ENCODE data around the gene EPN2.

DNA sequence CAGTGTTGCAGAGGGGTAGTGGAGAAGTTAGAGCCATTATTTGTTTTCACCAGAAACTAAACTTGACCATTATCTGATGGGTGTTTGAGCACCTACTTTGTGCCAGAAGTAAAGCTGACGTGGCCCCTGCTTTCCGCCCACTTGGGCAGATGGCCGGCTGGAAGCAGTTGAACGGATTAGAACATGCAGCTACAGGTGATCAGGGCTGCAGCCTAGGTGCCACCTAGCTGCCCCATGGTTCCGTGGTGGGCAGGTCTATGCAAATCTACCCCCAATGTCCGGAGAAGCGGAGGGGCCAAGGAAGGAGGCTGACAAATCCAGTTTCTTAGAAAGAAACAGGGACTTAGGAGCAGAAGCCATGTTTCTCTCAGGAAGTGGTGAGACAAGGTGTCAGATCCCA, 62.7 kb downstream of the EPN2 start:
- TF ChIP-seq, protein P1, sequence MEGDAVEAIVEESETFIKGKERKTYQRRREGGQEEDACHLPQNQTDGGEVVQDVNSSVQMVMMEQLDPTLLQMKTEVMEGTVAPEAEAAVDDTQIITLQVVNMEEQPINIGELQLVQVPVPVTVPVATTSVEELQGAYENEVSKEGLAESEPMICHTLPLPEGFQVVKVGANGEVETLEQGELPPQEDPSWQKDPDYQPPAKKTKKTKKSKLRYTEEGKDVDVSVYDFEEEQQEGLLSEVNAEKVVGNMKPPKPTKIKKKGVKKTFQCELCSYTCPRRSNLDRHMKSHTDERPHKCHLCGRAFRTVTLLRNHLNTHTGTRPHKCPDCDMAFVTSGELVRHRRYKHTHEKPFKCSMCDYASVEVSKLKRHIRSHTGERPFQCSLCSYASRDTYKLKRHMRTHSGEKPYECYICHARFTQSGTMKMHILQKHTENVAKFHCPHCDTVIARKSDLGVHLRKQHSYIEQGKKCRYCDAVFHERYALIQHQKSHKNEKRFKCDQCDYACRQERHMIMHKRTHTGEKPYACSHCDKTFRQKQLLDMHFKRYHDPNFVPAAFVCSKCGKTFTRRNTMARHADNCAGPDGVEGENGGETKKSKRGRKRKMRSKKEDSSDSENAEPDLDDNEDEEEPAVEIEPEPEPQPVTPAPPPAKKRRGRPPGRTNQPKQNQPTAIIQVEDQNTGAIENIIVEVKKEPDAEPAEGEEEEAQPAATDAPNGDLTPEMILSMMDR (IDR thresholded peaks at IDR 0.05): no peak
- TF ChIP-seq EP300 (IDR thresholded peaks at IDR 0.05) (no peak), POLR2A (IDR thresholded peaks at IDR 0.05) (no peak)
